ENCODE results near the gene RUNX2.

- TF ChIP-seq NRF1 (conservative IDR thresholded peaks at IDR 0.05 in 1 of 2, IDR thresholded peaks at IDR 0.05 in 1 of 2) (no peak), FOXK2 (conservative IDR thresholded peaks at IDR 0.05 in 1 of 2, IDR thresholded peaks at IDR 0.05 in 1 of 2; ENCODE audit: low read depth in 2 of 2) (no peak), CBX3 (IDR thresholded peaks at IDR 0.05; ENCODE audit: borderline replicate concordance in 1 of 2, low read length in 2 of 2) (no peak), TAF1 (IDR thresholded peaks at IDR 0.05; ENCODE audit: control insufficient read depth, extremely low read depth, insufficient read depth, low read length, severe bottlenecking) (no peak), CTCF (IDR thresholded peaks at IDR 0.05 in 2 of 3, conservative IDR thresholded peaks at IDR 0.05 in 1 of 3; ENCODE audit: insufficient read depth in 2 of 3, low read depth in 1 of 3, low read length in 3 of 3) (no peak), ZNF24 (IDR thresholded peaks at IDR 0.05) (no peak), REST (IDR thresholded peaks at IDR 0.05; ENCODE audit: borderline replicate concordance) (no peak), REST (CRISPR knock-in tag; IDR thresholded peaks at IDR 0.05; ENCODE audit: low read depth) (no peak), EP300 (IDR thresholded peaks at IDR 0.05; ENCODE audit: low read length) (no peak)
- TF ChIP-seq, protein P1, sequence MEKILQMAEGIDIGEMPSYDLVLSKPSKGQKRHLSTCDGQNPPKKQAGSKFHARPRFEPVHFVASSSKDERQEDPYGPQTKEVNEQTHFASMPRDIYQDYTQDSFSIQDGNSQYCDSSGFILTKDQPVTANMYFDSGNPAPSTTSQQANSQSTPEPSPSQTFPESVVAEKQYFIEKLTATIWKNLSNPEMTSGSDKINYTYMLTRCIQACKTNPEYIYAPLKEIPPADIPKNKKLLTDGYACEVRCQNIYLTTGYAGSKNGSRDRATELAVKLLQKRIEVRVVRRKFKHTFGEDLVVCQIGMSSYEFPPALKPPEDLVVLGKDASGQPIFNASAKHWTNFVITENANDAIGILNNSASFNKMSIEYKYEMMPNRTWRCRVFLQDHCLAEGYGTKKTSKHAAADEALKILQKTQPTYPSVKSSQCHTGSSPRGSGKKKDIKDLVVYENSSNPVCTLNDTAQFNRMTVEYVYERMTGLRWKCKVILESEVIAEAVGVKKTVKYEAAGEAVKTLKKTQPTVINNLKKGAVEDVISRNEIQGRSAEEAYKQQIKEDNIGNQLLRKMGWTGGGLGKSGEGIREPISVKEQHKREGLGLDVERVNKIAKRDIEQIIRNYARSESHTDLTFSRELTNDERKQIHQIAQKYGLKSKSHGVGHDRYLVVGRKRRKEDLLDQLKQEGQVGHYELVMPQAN (IDR thresholded peaks at IDR 0.05; ENCODE audit: borderline replicate concordance): no peak
- TF ChIP-seq, protein P2, sequence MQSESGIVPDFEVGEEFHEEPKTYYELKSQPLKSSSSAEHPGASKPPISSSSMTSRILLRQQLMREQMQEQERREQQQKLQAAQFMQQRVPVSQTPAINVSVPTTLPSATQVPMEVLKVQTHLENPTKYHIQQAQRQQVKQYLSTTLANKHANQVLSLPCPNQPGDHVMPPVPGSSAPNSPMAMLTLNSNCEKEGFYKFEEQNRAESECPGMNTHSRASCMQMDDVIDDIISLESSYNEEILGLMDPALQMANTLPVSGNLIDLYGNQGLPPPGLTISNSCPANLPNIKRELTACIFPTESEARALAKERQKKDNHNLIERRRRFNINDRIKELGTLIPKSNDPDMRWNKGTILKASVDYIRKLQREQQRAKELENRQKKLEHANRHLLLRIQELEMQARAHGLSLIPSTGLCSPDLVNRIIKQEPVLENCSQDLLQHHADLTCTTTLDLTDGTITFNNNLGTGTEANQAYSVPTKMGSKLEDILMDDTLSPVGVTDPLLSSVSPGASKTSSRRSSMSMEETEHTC (IDR thresholded peaks at IDR 0.05): no peak
Measured at GRCh38 chr6:45597424-45597823, 269.3 kb downstream of the RUNX2 start.

All from K562 (cell line).